NCI-H2196 treated with DMSO at 0.1 percent for 48 hours (cell line): ENCODE measurements around the gene CCDC3.
A peak's percentile ranks its signal among the peaks of the same experiment; 100 is the strongest.
"Not testable (repeated sequence)": the region's sequence is repeated elsewhere in the genome, so short reads cannot be mapped to it uniquely, and the experiment has no call there.

Experiments
- DNase-seq: peaks from one replicate; lab custom pipeline; 2025; ENCODE audit not compliant: unreplicated experiment; lab: John Stamatoyannopoulos, UW

CCDC3 gene

GRCh38 chr10:12892924-12893323 lies 108.6 kb downstream of the CCDC3 start:
- no peak for DNase-seq

DNA sequence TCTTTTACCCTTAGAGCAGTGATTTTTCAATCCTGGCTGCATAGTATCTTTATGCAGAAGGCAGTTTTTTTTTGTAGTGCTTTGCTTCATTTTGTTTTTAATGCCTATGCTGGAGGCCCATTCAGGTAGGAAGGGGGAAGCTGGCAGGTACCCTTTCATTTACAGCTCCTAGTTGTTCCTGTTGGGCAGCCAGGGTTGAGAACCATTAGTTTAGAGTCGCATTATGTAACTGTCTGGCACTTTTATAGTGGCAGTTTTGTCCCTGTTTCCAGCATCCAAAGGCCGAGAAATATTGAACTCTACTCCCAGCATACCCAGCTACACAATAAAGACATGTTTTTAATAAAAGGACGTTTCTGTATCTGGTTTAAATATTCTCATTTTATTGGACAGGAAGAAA lies 110.6 kb downstream of the CCDC3 start:
- no peak for DNase-seq

DNA sequence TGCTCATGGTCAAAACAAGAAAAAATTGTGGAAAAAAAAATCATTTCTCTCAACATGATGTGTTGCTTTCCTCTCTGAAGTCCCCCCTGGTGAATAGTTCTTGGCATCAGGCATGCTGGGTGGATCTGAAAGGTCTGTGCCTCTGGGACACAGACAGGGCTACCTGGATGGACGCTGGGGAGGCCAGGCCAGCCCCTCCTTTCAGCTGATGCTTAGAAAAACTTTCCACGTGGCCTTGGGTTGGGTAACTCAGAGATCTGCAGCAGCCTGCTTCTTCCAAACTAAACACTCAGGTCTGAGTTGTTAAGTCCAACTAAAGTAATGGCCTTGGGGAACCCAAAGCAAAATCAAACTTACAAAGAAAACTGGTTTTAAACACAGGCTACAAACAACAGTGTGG lies 113.0 kb downstream of the CCDC3 start:
- no peak for DNase-seq

- DNase-seq: no peak
Measured at GRCh38 chr10:12887780-12888179, 113.7 kb downstream of the CCDC3 start.

GRCh38 chr10:12884851-12885250 lies 116.7 kb downstream of the CCDC3 start:
- no peak for DNase-seq

- DNase-seq: no peak
Measured at GRCh38 chr10:12880423-12880822, 121.1 kb downstream of the CCDC3 start.

DNA sequence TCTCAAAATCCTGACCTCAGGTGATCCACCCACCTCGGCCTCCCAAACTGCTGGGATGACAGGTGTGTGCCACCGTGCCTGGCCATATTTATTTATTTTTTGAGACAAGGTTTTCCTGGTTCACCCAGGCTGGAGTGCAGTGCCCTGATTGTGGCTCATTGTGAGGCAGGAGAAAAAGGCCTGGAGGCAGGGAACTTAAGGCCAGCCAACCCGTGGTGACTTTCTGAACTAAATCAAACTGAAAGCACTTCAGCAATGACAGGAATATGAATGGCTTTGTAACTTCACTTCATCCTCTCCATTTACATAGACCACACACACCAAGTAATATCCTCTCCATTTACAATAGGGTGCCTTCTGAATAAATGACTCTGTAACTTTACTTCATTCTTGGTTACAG lies 124.4 kb downstream of the CCDC3 start:
- no peak for DNase-seq

DNA sequence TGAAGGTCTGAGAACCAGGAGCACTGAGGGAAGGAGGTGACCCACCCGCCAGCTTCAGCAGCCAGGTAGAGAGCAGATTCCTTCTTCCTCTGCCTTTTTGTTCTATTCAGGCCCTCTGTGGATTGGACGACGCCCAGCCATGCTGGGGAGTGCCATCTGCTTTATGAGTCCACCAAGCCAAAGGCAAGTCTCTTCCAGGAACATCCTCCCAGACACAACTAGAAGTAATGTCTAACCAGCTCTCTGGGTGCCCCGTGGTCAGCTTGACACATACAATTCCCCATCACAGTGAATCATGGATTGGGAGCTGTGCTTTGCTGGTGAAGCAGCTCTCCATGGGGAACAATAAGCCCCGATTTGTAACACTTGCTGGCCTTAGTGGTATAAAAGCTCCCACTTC lies 125.2 kb downstream of the CCDC3 start:
- no peak for DNase-seq

GRCh38 chr10:12875100-12875499 lies 126.4 kb downstream of the CCDC3 start:
- peak; percentile 8 for DNase-seq

DNA sequence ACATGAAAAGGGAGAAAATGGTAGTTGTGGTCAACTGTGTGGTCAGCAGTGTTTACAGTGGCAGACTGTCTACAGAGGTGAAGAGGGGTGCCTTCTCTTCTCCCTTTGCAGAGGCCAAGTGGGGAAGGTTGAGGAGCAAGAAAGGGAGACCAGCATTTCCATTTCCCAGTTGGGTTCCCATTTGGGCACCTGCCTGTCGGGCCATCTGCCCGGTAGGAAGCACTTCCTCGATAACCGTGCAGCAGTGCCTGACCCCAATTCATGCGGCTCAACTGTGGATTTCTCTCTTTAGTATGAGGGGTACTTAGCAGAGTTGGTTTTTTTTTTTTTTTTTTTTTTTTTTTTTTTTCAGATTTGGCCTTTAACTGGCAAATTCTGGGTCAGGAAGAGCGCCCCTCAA lies 127.0 kb downstream of the CCDC3 start:
- no peak for DNase-seq

GRCh38 chr10:12873172-12873571 lies 128.3 kb downstream of the CCDC3 start:
- no peak for DNase-seq

DNA sequence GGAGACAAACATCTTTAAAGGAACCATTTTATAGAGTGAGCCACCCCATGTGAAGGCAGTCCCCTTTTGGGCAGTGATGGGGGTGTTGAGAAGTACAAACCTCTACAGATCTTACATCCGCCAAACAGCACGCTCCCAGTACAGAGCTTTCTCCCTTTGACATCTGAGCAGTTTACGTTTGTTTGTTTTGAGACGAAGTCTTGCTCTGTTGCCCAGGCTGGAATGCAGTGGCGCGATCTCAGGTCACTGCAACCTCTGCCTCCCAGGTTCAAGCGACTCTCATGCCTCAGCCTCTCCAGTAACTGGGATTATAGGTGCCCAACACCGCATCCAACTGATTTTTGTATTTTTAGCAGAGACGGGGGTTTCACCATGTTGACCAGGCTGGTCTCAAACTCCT lies 128.9 kb downstream of the CCDC3 start:
- no peak for DNase-seq

- DNase-seq: no peak
Measured at GRCh38 chr10:12869427-12869826, 132.1 kb downstream of the CCDC3 start.

- no peak for DNase-seq
Measured at GRCh38 chr10:12868229-12868628, 133.3 kb downstream of the CCDC3 start.

- DNase-seq: not testable (repeated sequence)
Measured at GRCh38 chr10:12865515-12865914, 136.0 kb downstream of the CCDC3 start.

DNA sequence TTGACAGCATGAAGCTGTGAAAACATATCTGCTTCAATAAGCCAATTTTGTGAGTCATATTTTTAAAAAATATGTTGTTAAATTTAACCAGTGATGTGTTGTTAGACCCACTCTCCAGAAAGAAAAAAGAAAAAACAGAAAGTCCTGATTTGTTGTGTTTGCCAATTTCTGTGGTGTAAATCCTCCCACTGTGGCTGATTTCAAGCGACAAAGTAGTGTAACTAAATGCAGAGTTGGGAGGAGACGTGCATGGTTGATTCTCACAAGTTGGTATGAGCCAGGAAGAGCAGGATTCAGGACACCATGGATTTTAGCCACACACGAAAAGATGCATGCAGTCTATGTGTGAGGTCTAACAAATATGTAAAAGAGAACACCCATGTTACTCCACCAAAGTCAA lies 139.1 kb downstream of the CCDC3 start:
- no peak for DNase-seq

GRCh38 chr10:12854988-12855387 lies 146.5 kb downstream of the CCDC3 start:
- DNase-seq: no peak

- no peak for DNase-seq
Measured at GRCh38 chr10:12852687-12853086, 148.8 kb downstream of the CCDC3 start.

GRCh38 chr10:12849319-12850181 lies 152.0 kb downstream of the CCDC3 start:
- peak; percentile 47 for DNase-seq

- no peak for DNase-seq
Measured at GRCh38 chr10:12848439-12849173, 152.9 kb downstream of the CCDC3 start.

DNA sequence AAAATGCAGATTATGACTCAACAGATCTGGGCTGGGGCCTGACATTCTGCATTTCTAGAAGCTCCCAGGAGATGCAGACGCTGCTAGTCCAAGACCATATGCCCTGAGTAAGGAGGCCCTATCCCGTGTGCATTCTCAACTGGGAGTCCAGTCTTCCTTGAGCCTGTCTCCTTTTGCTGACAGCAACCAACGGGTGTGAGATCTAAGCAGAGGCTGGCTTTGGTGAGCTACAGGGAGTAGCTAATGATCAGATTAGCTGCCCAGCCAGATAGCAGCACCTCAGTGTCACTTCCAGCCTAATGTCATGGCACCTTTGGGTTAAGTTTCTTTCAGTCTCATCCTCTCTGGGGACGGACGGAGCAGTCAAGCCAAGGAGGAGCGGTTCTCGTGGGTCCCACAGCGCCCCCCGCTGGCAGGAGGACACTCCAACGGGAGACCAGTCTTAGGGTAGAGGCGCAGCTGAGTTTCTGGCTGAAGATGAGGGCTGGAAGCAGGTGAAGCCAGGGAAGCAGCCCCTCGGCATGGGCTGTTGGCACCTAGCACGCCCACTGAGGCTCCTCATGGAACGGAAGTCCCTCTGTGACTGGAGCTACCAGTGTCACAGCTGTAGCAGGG lies 154.0 kb downstream of the CCDC3 start:
- no peak for DNase-seq

DNA sequence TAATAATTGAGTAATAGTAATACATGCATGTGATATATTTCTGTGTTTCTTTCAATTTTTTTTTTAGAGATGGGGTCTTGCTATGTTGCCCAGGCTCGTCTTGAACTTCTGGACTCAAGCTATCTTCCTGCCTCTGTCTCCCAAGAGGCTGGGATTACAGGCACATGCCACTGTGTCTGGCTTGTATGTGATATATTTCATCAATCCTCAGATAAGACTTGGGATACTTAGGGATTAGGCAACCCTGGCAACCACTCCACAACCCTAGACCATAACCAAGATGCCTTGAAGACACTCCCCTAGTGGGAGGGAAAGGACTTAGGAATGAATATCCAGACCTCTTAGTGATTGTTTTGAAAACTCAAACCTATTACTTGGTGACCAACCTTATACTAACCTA lies 154.8 kb downstream of the CCDC3 start:
- DNase-seq: no peak
